PFSK-1 (cell line): ENCODE results near the gene KCNK13.

Experiments used
- FOXP2 ChIP-seq: optimal IDR thresholded peaks from 2 replicates; pipeline ENCODE3; 2011; ENCODE audit warnings: borderline replicate concordance, control low read depth, inconsistent platforms; ENCODE audit not compliant: insufficient read depth; ENCODE audit errors: extremely low read length, extremely low read depth
- POLR2AphosphoS5 ChIP-seq: IDR thresholded peaks from 2 replicates; pipeline ENCODE4 v1.6.1; 2012; ENCODE audit warnings: low read depth, mild to moderate bottlenecking, control low read depth, low read length, moderate library complexity
- REST ChIP-seq, 2 experiments: IDR thresholded peaks; 2 replicates each; pipeline versions ENCODE4 v1.6.1 to v1.8.0; 2011 to 2012; ENCODE audit warnings: low read depth in 2 of 2, low read length in 2 of 2, control low read depth in 1 of 2, inconsistent platforms in 1 of 2, mild to moderate bottlenecking in 1 of 2, moderate library complexity in 1 of 2; ENCODE audit not compliant: insufficient read depth in 1 of 2
- SIN3A ChIP-seq: IDR thresholded peaks from 2 replicates; pipeline ENCODE4 v1.6.1; 2012; ENCODE audit warnings: mild to moderate bottlenecking, low read length, moderate library complexity, borderline replicate concordance; ENCODE audit not compliant: insufficient read depth
- TAF1 ChIP-seq: IDR thresholded peaks from 2 replicates; pipeline ENCODE4 v1.6.1; 2012; ENCODE audit warnings: low read length, control low read depth, borderline replicate concordance; ENCODE audit not compliant: insufficient read depth

- TF ChIP-seq SIN3A (no peak), POLR2AphosphoS5 (no peak), TAF1 (no peak), REST (IDR thresholded peaks at IDR 0.05; ENCODE audit: insufficient read depth in 1 of 2, low read depth in 2 of 2, low read length in 2 of 2) (no peak), FOXP2 (no peak)
Observed at GRCh38 chr14:90137807-90138206, 76.0 kb downstream of the KCNK13 start.
